Skeletal muscle tissue (tissue), 4 donors: ENCODE measurements around the gene NUP107. TPM values are rescaled to one million over a fixed set of nuclear protein-coding genes. Genes with fewer than 3 reads are reported as not detected.

ENCODE experiments used
- H3K27ac ChIP-seq: one replicate; pipeline ENCODE4 v1.7.0; 2013; ENCODE audit warnings: mild to moderate bottlenecking, low read depth, low read length, inconsistent platforms
- H3K27me3 ChIP-seq, 3 donors: one replicate each; pipeline ENCODE4 v1.7.0; 2013; ENCODE audit warnings: low read length in 3 of 3; ENCODE audit not compliant: control insufficient read depth in 3 of 3, insufficient read depth in 3 of 3
- H3K36me3 ChIP-seq, 3 donors: one replicate each; pipeline ENCODE4 v1.7.0; 2013; ENCODE audit warnings: low read length in 3 of 3; ENCODE audit not compliant: control insufficient read depth in 3 of 3, insufficient read depth in 3 of 3
- H3K4me1 ChIP-seq, 3 donors: one replicate each; pipeline ENCODE4 v1.7.0; 2013; ENCODE audit warnings: low read length in 3 of 3, mild to moderate bottlenecking in 3 of 3; ENCODE audit not compliant: control insufficient read depth in 3 of 3, insufficient read depth in 3 of 3
- H3K4me3 ChIP-seq, 3 donors: one replicate each; pipeline ENCODE4 v1.7.0; 2013; ENCODE audit warnings: low read length in 3 of 3
- H3K9ac ChIP-seq, 3 donors: one replicate each; pipeline ENCODE4 v1.7.0; 2013; ENCODE audit warnings: low read length in 3 of 3, mild to moderate bottlenecking in 3 of 3, moderate library complexity in 2 of 3, low read depth in 1 of 3
- H3K9me3 ChIP-seq, 3 donors: one replicate each; pipeline ENCODE4 v1.7.0; 2013; ENCODE audit warnings: low read length in 3 of 3; ENCODE audit not compliant: control insufficient read depth in 3 of 3
- total RNA-seq: library from RNA; depleted of rRNA; stranded (reverse); fragments of >200 nt; gene quantifications from one replicate; pipeline ENCODE4 v1.2.3, GENCODE V29; 2014
- donor health status: Osteomylitis.

Gene NUP107
- total RNA-seq, 1 donor from 2014 or later: 42.8 TPM

DNA sequence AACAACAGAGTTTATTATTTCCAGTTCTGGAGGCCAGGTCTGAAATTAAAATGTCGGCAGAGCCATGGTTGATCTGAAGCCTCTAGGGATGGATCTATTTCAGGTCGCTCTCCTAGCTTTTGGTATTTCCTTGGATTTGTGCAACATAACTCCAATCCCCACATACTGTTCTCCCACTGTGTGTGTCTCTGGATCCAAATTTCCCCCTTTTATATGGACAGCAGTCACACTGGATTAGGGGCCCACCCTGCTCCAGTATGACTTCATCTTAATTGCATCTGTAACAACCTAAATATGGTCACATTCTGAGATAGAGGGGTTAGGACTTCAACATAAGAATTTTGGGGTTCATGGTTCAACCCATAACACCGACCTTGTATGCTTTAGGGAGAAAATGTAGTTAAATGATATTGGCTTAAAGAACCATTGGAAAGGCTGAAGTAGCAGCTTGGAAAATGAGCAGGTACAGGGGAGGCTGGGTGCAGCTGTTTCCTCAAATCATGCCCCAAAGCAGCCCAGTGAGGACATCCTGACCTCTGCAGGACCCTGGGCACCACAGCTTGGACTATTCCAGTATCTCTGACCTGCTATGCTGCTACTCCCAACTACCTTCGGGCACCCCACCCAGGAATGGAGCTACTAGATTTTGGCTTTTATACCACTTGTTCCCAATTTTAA, 107.3 kb downstream of the NUP107 start:
- no peak overlapping the region for H3K9ac ChIP-seq
- no peaks in the 10 kb centered on the region for H3K36me3 ChIP-seq
- H3K4me3 ChIP-seq: no peak overlapping the region
- no peaks in the 10 kb centered on the region for H3K4me1 ChIP-seq
- H3K9me3 ChIP-seq: no peaks in the 10 kb centered on the region
- no peaks in the 10 kb centered on the region for H3K27me3 ChIP-seq
- H3K27ac ChIP-seq: no peak overlapping the region

DNA sequence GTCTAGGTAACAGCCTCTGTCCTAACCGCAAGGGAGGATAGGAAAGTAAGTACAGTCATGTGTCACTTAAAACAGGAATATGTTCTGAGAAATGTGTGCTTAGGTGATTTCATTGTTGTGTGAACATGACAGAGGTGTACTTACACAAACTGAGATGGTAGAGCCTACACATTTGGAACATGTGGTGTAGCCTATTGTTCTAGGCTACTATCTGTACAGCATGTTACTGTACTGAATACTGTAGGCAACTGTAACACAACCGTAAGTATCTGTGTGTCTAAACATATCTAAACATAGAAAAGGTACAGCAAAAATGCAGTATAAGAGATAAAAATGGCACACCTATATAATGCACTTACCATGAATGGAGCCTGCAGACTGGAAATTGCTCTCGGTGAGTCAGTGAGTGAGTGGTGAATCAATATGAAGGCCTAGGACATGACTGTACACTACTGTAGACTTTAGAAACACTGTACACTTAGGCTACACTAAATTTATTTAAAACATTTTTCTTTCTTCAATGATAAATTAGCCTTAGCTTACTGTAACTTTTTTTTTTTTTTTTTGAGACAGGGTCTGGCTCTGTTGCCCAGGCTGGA, 108.0 kb downstream of the NUP107 start:
- H3K9ac ChIP-seq: no peak overlapping the region
- no peaks in the 10 kb centered on the region for H3K27me3 ChIP-seq
- no peak overlapping the region for H3K27ac ChIP-seq
- H3K9me3 ChIP-seq: no peaks in the 10 kb centered on the region
- no peaks in the 10 kb centered on the region for H3K36me3 ChIP-seq
- H3K4me3 ChIP-seq: no peak overlapping the region
- H3K4me1 ChIP-seq: no peaks in the 10 kb centered on the region

Other genes starting within 250 kb of the NUP107 start
- gene RAP1B, start 76.1 kb upstream of the NUP107 start, total RNA-seq: 50.1 TPM
- gene SLC35E3, start 59.2 kb downstream of the NUP107 start, total RNA-seq: 4.7 TPM
- gene MDM2, start 121.2 kb downstream of the NUP107 start, total RNA-seq: 85.1 TPM
- 2.1 TPM for gene CPM, start 246.2 kb downstream of the NUP107 start, total RNA-seq